HEK293 (cell line): ENCODE data around the gene CALCOCO1.

ENCODE experiments used
- CTCF ChIA-PET: fragments of 350-600 bp; formaldehyde crosslinking; extraction: SDS; loops from one replicate; lab custom pipeline; 2021; ENCODE audit warnings: antibody characterized with exemption; lab: Yijun Ruan, JAX
- POLR2A ChIA-PET: fragments of 300-600 bp; formaldehyde crosslinking; extraction: SDS; loops from one replicate; lab custom pipeline; 2020; ENCODE audit warnings: antibody characterized with exemption, inconsistent platforms; lab: Yijun Ruan, JAX
- H3K27ac ChIP-seq: fragments of 200-500 bp; sonication (Bioruptor generic); 2 replicates; pipeline ENCODE4 v1.5.1; 2014; ENCODE audit warnings: low read depth, low read length, control low read depth, inconsistent platforms; ENCODE audit errors: extremely low read depth
- H3K36me3 ChIP-seq, 2 experiments: fragments of 200-500 bp in 1 of 2; sonication (Bioruptor generic) in 1 of 2; 1 replicate in 1 of 2; 2 replicates in 1 of 2; pipeline ENCODE4 v1.5.1; 2014 to 2017; ENCODE audit warnings: inconsistent platforms in 2 of 2, low read length in 2 of 2; ENCODE audit not compliant: control insufficient read depth in 2 of 2, insufficient read depth in 1 of 2
- H3K4me1 ChIP-seq: fragments of 200-500 bp; sonication (Bioruptor generic); 2 replicates; pipeline ENCODE4 v1.5.1; 2014; ENCODE audit warnings: mild to moderate bottlenecking, low read length, inconsistent platforms; ENCODE audit not compliant: control insufficient read depth, insufficient read depth
- H3K4me3 ChIP-seq: 2 replicates; pipeline ENCODE4 v1.5.1; 2011; ENCODE audit warnings: low read depth, mild to moderate bottlenecking, control low read depth, low read length, moderate library complexity
- H3K9me3 ChIP-seq: fragments of 200-500 bp; sonication (Bioruptor generic); 2 replicates; pipeline ENCODE4 v1.5.1; 2014; ENCODE audit warnings: low read depth, low read length, inconsistent platforms; ENCODE audit not compliant: control insufficient read depth, insufficient read depth
- FEZF1 ChIP-seq: fragments of 450-650 bp; formaldehyde crosslinking; IDR thresholded peaks from 2 replicates; pipeline ENCODE4 v1.5.1; 2016; ENCODE audit warnings: missing biosample characterization, missing genetic modification characterization
- GLI4 ChIP-seq: fragments of 450-650 bp; formaldehyde crosslinking; IDR thresholded peaks from 2 replicates; pipeline ENCODE4 v1.5.1; 2016; ENCODE audit warnings: missing biosample characterization, missing genetic modification characterization
- SCRT1 ChIP-seq: fragments of 450-650 bp; formaldehyde crosslinking; IDR thresholded peaks from 2 replicates; pipeline ENCODE4 v1.5.1; 2016; ENCODE audit warnings: missing biosample characterization, missing genetic modification characterization, borderline replicate concordance
- ZFP69B ChIP-seq: fragments of 450-650 bp; formaldehyde crosslinking; IDR thresholded peaks from 2 replicates; pipeline ENCODE4 v1.5.1; 2016; ENCODE audit warnings: missing biosample characterization, missing genetic modification characterization
- ZNF112 ChIP-seq: fragments of 450-650 bp; formaldehyde crosslinking; IDR thresholded peaks from 2 replicates; pipeline ENCODE4 v1.5.0; 2017; ENCODE audit warnings: missing biosample characterization, missing genetic modification characterization
- ZNF624 ChIP-seq: fragments of 450-650 bp; formaldehyde crosslinking; IDR thresholded peaks from 2 replicates; pipeline ENCODE4 v1.5.1; 2017; ENCODE audit warnings: missing biosample characterization, missing genetic modification characterization
- ZNF701 ChIP-seq: fragments of 450-650 bp; formaldehyde crosslinking; IDR thresholded peaks from 2 replicates; pipeline ENCODE4 v1.5.1; 2016; ENCODE audit warnings: missing biosample characterization, missing genetic modification characterization
- ZNF76 ChIP-seq: fragments of 450-650 bp; formaldehyde crosslinking; IDR thresholded peaks from 2 replicates; pipeline ENCODE4; 2016; ENCODE audit warnings: low read depth, missing biosample characterization, missing genetic modification characterization, borderline replicate concordance
- ZNF791 ChIP-seq: fragments of 450-650 bp; formaldehyde crosslinking; IDR thresholded peaks from 2 replicates; pipeline ENCODE4 v1.5.1; 2016; ENCODE audit warnings: missing biosample characterization, missing genetic modification characterization
- ZNF792 ChIP-seq: fragments of 450-650 bp; formaldehyde crosslinking; IDR thresholded peaks from 2 replicates; pipeline ENCODE4 v1.5.1; 2016; ENCODE audit warnings: missing biosample characterization, missing genetic modification characterization
- TF ChIP-seq, protein P1 (sequence below): fragments of 450-650 bp; formaldehyde crosslinking; IDR thresholded peaks from 2 replicates; pipeline ENCODE4 v1.5.1; 2017; ENCODE audit warnings: missing biosample characterization, missing genetic modification characterization
- TF ChIP-seq, protein P2 (sequence below): fragments of 450-650 bp; formaldehyde crosslinking; IDR thresholded peaks from 2 replicates; pipeline ENCODE4 v1.5.1; 2017; ENCODE audit warnings: missing biosample characterization, missing genetic modification characterization
- TF ChIP-seq, protein P3 (sequence below): fragments of 450-650 bp; formaldehyde crosslinking; IDR thresholded peaks from 2 replicates; pipeline ENCODE4 v1.5.1; 2016; ENCODE audit warnings: missing biosample characterization, missing genetic modification characterization
- TF ChIP-seq, protein P4 (sequence below): fragments of 450-650 bp; formaldehyde crosslinking; IDR thresholded peaks from 2 replicates; pipeline ENCODE4 v1.5.1; 2016; ENCODE audit warnings: missing biosample characterization, missing genetic modification characterization, borderline replicate concordance
- TF ChIP-seq, protein P5 (sequence below): fragments of 450-650 bp; formaldehyde crosslinking; IDR thresholded peaks from 2 replicates; pipeline ENCODE4 v1.5.1; 2016; ENCODE audit warnings: missing biosample characterization, missing genetic modification characterization
- TF ChIP-seq, protein P6 (sequence below): fragments of 450-650 bp; formaldehyde crosslinking; IDR thresholded peaks from 2 replicates; pipeline ENCODE4 v1.5.1; 2016; ENCODE audit warnings: missing biosample characterization, missing genetic modification characterization

CALCOCO1 gene

DNA sequence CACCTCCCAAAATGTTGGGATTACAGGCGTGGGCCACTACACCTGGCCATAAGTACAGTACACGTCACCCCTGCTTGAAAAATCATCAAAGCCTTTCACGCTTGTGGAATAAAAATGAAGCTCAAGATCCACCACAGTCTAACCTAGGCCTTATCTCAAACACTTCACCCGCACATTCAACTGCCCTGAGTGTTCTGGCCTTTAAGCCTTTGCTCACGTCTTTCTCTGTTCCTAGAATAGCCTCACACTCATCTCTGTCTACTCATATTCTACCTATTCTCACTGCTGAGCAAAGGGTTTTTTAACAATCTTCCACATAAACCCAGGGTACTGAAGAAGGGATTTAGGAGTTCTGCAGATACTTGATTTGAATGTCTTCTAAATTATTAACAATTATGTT lies 9.9 kb downstream of the CALCOCO1 start:
- ChIA-PET POLR2A (no interaction called here), CTCF (interaction anchor here (0.8 to 7.4 kb wide), 2 partner anchors 17 to 28 kb away, joined by 3 to 67 read pairs; no protein-coding TSS in a partner anchor)
- peaks cover 3% of the 10 kb centered on the region for H3K4me1 ChIP-seq
- no peak overlapping the region for H3K4me3 ChIP-seq
- H3K27ac ChIP-seq = no peak overlapping the region
- peaks cover 0 to 69% of the 10 kb centered on the region in 2 experiments; a peak in 2 of 3 replicates for H3K36me3 ChIP-seq
- TF ChIP-seq, protein P1, sequence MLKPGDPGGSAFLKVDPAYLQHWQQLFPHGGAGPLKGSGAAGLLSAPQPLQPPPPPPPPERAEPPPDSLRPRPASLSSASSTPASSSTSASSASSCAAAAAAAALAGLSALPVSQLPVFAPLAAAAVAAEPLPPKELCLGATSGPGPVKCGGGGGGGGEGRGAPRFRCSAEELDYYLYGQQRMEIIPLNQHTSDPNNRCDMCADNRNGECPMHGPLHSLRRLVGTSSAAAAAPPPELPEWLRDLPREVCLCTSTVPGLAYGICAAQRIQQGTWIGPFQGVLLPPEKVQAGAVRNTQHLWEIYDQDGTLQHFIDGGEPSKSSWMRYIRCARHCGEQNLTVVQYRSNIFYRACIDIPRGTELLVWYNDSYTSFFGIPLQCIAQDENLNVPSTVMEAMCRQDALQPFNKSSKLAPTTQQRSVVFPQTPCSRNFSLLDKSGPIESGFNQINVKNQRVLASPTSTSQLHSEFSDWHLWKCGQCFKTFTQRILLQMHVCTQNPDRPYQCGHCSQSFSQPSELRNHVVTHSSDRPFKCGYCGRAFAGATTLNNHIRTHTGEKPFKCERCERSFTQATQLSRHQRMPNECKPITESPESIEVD (tag by site-specific recombination) = no peak
- H3K9me3 ChIP-seq = no peaks in the 10 kb centered on the region

DNA sequence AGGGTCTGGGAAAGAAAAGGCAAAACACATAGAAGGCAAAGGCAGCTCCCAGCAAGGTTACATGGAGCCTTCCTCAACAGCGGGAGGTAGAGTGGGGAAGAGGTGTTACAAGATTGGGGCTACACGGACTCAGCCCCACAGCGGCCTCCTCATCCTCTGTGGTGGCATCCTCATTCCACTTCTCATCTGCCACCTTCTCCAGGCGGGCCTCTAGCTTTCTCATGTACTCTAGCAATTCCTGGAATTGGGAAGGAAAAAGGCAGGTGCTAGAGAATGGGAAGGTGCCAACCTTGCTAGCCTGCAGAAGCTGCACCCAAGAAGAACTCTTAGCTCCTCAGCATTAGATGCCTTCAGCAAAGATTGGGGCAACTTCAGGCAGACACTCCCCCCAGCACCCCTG lies 13.2 kb downstream of the CALCOCO1 start:
- peaks cover 0 to 47% of the 10 kb centered on the region in 2 experiments; a peak in 2 of 3 replicates for H3K36me3 ChIP-seq
- TF ChIP-seq ZNF76 (tag by site-specific recombination) (no peak), FEZF1 (tag by site-specific recombination) (no peak), ZNF112 (tag by site-specific recombination) (no peak), SCRT1 (no peak), ZNF701 (tag by site-specific recombination) (no peak)
- TF ChIP-seq, protein P2, sequence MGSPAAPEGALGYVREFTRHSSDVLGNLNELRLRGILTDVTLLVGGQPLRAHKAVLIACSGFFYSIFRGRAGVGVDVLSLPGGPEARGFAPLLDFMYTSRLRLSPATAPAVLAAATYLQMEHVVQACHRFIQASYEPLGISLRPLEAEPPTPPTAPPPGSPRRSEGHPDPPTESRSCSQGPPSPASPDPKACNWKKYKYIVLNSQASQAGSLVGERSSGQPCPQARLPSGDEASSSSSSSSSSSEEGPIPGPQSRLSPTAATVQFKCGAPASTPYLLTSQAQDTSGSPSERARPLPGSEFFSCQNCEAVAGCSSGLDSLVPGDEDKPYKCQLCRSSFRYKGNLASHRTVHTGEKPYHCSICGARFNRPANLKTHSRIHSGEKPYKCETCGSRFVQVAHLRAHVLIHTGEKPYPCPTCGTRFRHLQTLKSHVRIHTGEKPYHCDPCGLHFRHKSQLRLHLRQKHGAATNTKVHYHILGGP = peak; percentile 58; the same call in 1 of the 2 replicates
- ChIA-PET POLR2A (no interaction called here), CTCF (interaction anchor here (0.6 to 7.4 kb wide), 5 partner anchors 9 to 32 kb away, joined by 3 to 67 read pairs (median 3); no protein-coding TSS in a partner anchor)
- no peak overlapping the region for H3K27ac ChIP-seq
- peaks cover 14% of the 10 kb centered on the region for H3K4me1 ChIP-seq
- no peaks in the 10 kb centered on the region for H3K9me3 ChIP-seq
- no peak overlapping the region for H3K4me3 ChIP-seq

DNA sequence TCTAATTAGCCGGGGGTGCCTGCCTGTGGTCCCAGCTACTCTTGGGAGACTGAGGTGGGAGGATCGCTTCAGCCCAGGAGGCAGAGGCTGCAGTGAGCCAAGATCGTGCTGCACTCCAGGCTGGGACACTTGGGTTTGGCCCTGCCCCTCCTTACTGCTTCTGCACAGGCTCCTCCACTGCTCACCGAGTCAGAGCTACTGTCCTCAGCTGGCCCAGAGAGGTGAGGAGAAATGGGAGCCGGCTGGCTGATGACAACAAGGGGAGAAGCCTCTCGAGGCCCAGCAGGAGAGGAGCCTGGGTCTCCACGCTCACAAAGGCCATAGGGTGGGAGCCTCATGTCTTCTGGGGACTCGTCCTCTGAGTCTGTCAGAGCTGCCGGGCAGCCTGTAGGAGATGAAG lies 13.7 kb downstream of the CALCOCO1 start:
- Histone ChIP-seq H3K4me1 (peaks cover 14% of the 10 kb centered on the region), H3K27ac (no peak overlapping the region), H3K9me3 (no peaks in the 10 kb centered on the region), H3K36me3 (peaks cover 0 to 47% of the 10 kb centered on the region in 2 experiments; a peak in 2 of 3 replicates), H3K4me3 (no peak overlapping the region)
- ChIA-PET POLR2A (no interaction called here), CTCF (interaction anchor here (0.6 to 7.4 kb wide), 5 partner anchors 8 to 32 kb away, joined by 3 to 67 read pairs (median 3); no protein-coding TSS in a partner anchor)
- TF ChIP-seq, protein P3, sequence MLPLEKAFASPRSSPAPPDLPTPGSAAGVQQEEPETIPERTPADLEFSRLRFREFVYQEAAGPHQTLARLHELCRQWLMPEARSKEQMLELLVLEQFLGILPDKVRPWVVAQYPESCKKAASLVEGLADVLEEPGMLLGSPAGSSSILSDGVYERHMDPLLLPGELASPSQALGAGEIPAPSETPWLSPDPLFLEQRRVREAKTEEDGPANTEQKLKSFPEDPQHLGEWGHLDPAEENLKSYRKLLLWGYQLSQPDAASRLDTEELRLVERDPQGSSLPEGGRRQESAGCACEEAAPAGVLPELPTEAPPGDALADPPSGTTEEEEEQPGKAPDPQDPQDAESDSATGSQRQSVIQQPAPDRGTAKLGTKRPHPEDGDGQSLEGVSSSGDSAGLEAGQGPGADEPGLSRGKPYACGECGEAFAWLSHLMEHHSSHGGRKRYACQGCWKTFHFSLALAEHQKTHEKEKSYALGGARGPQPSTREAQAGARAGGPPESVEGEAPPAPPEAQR (tag by site-specific recombination) = no peak
- TF ChIP-seq ZNF792 (tag by site-specific recombination) (no peak), GLI4 (no peak), ZNF624 (tag by site-specific recombination) (no peak), ZNF791 (tag by site-specific recombination) (no peak), ZFP69B (tag by site-specific recombination) (no peak)
- TF ChIP-seq, protein P4, sequence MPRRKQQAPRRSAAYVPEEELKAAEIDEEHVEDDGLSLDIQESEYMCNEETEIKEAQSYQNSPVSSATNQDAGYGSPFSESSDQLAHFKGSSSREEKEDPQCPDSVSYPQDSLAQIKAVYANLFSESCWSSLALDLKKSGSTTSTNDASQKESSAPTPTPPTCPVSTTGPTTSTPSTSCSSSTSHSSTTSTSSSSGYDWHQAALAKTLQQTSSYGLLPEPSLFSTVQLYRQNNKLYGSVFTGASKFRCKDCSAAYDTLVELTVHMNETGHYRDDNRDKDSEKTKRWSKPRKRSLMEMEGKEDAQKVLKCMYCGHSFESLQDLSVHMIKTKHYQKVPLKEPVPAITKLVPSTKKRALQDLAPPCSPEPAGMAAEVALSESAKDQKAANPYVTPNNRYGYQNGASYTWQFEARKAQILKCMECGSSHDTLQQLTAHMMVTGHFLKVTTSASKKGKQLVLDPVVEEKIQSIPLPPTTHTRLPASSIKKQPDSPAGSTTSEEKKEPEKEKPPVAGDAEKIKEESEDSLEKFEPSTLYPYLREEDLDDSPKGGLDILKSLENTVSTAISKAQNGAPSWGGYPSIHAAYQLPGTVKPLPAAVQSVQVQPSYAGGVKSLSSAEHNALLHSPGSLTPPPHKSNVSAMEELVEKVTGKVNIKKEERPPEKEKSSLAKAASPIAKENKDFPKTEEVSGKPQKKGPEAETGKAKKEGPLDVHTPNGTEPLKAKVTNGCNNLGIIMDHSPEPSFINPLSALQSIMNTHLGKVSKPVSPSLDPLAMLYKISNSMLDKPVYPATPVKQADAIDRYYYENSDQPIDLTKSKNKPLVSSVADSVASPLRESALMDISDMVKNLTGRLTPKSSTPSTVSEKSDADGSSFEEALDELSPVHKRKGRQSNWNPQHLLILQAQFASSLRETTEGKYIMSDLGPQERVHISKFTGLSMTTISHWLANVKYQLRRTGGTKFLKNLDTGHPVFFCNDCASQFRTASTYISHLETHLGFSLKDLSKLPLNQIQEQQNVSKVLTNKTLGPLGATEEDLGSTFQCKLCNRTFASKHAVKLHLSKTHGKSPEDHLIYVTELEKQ (tag by site-specific recombination) = no peak
- TF ChIP-seq, protein P5, sequence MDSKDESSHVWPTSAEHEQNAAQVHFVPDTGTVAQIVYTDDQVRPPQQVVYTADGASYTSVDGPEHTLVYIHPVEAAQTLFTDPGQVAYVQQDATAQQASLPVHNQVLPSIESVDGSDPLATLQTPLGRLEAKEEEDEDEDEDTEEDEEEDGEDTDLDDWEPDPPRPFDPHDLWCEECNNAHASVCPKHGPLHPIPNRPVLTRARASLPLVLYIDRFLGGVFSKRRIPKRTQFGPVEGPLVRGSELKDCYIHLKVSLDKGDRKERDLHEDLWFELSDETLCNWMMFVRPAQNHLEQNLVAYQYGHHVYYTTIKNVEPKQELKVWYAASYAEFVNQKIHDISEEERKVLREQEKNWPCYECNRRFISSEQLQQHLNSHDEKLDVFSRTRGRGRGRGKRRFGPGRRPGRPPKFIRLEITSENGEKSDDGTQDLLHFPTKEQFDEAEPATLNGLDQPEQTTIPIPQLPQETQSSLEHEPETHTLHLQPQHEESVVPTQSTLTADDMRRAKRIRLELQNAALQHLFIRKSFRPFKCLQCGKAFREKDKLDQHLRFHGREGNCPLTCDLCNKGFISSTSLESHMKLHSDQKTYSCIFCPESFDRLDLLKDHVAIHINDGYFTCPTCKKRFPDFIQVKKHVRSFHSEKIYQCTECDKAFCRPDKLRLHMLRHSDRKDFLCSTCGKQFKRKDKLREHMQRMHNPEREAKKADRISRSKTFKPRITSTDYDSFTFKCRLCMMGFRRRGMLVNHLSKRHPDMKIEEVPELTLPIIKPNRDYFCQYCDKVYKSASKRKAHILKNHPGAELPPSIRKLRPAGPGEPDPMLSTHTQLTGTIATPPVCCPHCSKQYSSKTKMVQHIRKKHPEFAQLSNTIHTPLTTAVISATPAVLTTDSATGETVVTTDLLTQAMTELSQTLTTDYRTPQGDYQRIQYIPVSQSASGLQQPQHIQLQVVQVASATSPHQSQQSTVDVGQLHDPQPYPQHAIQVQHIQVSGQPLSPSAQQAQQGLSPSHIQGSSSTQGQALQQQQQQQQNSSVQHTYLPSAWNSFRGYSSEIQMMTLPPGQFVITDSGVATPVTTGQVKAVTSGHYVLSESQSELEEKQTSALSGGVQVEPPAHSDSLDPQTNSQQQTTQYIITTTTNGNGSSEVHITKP (tag by site-specific recombination) = no peak
- TF ChIP-seq, protein P6, sequence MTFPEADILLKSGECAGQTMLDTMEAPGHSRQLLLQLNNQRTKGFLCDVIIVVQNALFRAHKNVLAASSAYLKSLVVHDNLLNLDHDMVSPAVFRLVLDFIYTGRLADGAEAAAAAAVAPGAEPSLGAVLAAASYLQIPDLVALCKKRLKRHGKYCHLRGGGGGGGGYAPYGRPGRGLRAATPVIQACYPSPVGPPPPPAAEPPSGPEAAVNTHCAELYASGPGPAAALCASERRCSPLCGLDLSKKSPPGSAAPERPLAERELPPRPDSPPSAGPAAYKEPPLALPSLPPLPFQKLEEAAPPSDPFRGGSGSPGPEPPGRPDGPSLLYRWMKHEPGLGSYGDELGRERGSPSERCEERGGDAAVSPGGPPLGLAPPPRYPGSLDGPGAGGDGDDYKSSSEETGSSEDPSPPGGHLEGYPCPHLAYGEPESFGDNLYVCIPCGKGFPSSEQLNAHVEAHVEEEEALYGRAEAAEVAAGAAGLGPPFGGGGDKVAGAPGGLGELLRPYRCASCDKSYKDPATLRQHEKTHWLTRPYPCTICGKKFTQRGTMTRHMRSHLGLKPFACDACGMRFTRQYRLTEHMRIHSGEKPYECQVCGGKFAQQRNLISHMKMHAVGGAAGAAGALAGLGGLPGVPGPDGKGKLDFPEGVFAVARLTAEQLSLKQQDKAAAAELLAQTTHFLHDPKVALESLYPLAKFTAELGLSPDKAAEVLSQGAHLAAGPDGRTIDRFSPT (tag by site-specific recombination) = no peak
